MM.1S (cell line): Measurements from ENCODE around the gene CYS1.

ENCODE experiments used
- DNase-seq: peaks from one replicate; pipeline ENCODE4 v3.0.0-alpha.2; 2015
- H2AFZ ChIP-seq: fragments of 300-600 bp; sonication (generic); 2 replicates; pipeline ENCODE4 v1.6.0; 2016; ENCODE audit warnings: antibody characterized with exemption, low read length
- H3F3A ChIP-seq: fragments of 300-600 bp; sonication (generic); 2 replicates; pipeline ENCODE4 v1.6.1; 2016; ENCODE audit warnings: mild to moderate bottlenecking, antibody characterized with exemption, low read length, moderate library complexity, mixed read lengths; ENCODE audit not compliant: insufficient read depth
- H3K27ac ChIP-seq: fragments of 300-600 bp; sonication (generic); 2 replicates; pipeline ENCODE4 v1.5.1; 2016; ENCODE audit warnings: mild to moderate bottlenecking, low read length
- H3K27me3 ChIP-seq: fragments of 300-600 bp; sonication (generic); replicated peaks from 2 replicates; pipeline ENCODE4 v1.6.0; 2016; ENCODE audit warnings: low read length; ENCODE audit not compliant: insufficient read depth
- H3K36me3 ChIP-seq: fragments of 300-600 bp; sonication (generic); replicated peaks from 2 replicates; pipeline ENCODE4 v1.6.1; 2016; ENCODE audit warnings: mild to moderate bottlenecking, low read length, mixed read lengths; ENCODE audit not compliant: insufficient read depth
- H3K4me1 ChIP-seq: fragments of 300-600 bp; sonication (generic); 2 replicates; pipeline ENCODE4 v1.6.1; 2016; ENCODE audit warnings: low read length, mixed read lengths
- H3K4me2 ChIP-seq: fragments of 300-600 bp; sonication (generic); 2 replicates; pipeline ENCODE4 v1.6.0; 2016; ENCODE audit warnings: low read depth, low read length
- H3K4me3 ChIP-seq: fragments of 300-600 bp; sonication (generic); 2 replicates; pipeline ENCODE4 v1.5.1; 2016; ENCODE audit warnings: low read length, mixed read lengths
- H3K79me2 ChIP-seq: fragments of 300-600 bp; sonication (generic); 2 replicates; pipeline ENCODE4 v1.6.1; 2016; ENCODE audit warnings: mixed run types, low read length, mixed read lengths
- H3K9ac ChIP-seq: fragments of 300-600 bp; sonication (generic); 2 replicates; pipeline ENCODE4 v1.6.1; 2016; ENCODE audit warnings: low read length, mixed read lengths
- H3K9me2 ChIP-seq: fragments of 300-600 bp; sonication (generic); replicated peaks from 2 replicates; pipeline ENCODE4 v1.6.1; 2016; ENCODE audit warnings: mild to moderate bottlenecking, low read length, mixed read lengths; ENCODE audit not compliant: insufficient read depth
- H3K9me3 ChIP-seq: fragments of 300-600 bp; sonication (generic); replicated peaks from 2 replicates; pipeline ENCODE4 v1.6.1; 2016; ENCODE audit warnings: mild to moderate bottlenecking, low read length, mixed read lengths; ENCODE audit not compliant: insufficient read depth
- H4K20me1 ChIP-seq: fragments of 300-600 bp; sonication (generic); 2 replicates; pipeline ENCODE4 v1.6.1; 2016; ENCODE audit warnings: mild to moderate bottlenecking, low read length, moderate library complexity, mixed read lengths; ENCODE audit not compliant: insufficient read depth
- EZH2 ChIP-seq: fragments of 300-600 bp; sonication (generic); optimal IDR thresholded peaks from 2 replicates; pipeline ENCODE3; 2017; ENCODE audit warnings: low read depth, mild to moderate bottlenecking, antibody characterized with exemption, low read length, mixed read lengths
- EZH2phosphoT487 ChIP-seq: fragments of 300-600 bp; sonication (generic); IDR thresholded peaks from 2 replicates; pipeline ENCODE4 v1.6.1; 2018; ENCODE audit warnings: antibody characterized with exemption, low read length
- TF ChIP-seq, protein P1 (sequence below): fragments of 300-600 bp; sonication (generic); IDR thresholded peaks from 2 replicates; pipeline ENCODE4 v1.5.1; 2016; ENCODE audit warnings: antibody characterized with exemption, low read length, mixed read lengths

CYS1 gene

DNA sequence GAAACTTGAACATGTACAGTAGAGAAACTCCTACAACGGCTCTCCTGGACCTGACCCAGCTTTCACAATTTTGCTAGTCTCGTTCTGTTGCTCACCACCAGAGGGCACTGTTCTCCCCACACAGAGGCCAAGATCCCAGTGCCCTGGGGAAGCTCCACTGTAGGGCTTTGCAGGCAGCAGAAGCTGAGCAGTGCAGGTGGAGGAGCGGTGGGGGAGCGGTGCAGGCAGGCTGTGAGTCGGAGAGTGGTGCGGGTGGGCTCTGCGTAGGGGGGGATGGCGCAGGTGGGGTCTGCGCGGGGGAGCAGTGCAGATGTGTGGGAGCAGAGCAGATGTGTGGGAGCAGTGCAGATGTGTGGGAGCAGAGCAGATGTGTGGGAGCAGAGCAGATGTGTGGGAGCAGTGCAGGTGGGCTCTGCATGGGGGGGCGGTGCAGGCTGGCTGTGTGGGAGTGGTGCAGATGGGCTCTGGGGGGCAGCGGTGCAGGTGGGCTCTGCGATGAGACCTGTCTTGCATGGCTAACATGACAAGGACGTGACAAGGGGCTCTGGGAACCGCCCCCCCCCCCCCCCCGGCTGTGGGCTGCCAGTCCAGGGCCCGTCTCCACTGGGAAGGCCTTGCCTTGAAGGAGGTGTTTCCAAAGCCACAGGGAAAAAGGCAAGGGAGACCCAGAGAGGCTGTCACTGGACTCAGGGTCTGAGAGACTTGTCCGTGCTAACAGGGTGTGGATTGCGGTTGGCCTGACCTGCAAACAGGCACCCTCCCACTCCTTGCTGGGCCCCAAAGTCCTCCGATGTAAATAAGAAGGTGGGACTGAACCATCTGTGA is 7.3 kb downstream of the CYS1 start:
- TF ChIP-seq, protein P1, sequence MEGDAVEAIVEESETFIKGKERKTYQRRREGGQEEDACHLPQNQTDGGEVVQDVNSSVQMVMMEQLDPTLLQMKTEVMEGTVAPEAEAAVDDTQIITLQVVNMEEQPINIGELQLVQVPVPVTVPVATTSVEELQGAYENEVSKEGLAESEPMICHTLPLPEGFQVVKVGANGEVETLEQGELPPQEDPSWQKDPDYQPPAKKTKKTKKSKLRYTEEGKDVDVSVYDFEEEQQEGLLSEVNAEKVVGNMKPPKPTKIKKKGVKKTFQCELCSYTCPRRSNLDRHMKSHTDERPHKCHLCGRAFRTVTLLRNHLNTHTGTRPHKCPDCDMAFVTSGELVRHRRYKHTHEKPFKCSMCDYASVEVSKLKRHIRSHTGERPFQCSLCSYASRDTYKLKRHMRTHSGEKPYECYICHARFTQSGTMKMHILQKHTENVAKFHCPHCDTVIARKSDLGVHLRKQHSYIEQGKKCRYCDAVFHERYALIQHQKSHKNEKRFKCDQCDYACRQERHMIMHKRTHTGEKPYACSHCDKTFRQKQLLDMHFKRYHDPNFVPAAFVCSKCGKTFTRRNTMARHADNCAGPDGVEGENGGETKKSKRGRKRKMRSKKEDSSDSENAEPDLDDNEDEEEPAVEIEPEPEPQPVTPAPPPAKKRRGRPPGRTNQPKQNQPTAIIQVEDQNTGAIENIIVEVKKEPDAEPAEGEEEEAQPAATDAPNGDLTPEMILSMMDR = peak; percentile 88
- TF ChIP-seq EZH2phosphoT487 = no peak
- H3K79me2 ChIP-seq = no peaks in the 10 kb centered on the region
- no peaks in the 10 kb centered on the region for H3K36me3 ChIP-seq
- H3K9me2 ChIP-seq = no peaks in the 10 kb centered on the region
- H3K27ac ChIP-seq = no peak overlapping the region
- no peak overlapping the region for H3K9ac ChIP-seq
- no peaks in the 10 kb centered on the region for H3K9me3 ChIP-seq
- peak; percentile 89 for DNase-seq
- H3K4me2 ChIP-seq = peak overlapping the region; percentile 7; the same call in 1 of the 2 replicates
- no peaks in the 10 kb centered on the region for H3F3A ChIP-seq
- no peak overlapping the region for H3K4me3 ChIP-seq
- no peak overlapping the region for H2AFZ ChIP-seq
- H4K20me1 ChIP-seq = no peaks in the 10 kb centered on the region
- no peaks in the 10 kb centered on the region for H3K4me1 ChIP-seq
- H3K27me3 ChIP-seq = peaks cover 37% of the 10 kb centered on the region

DNA sequence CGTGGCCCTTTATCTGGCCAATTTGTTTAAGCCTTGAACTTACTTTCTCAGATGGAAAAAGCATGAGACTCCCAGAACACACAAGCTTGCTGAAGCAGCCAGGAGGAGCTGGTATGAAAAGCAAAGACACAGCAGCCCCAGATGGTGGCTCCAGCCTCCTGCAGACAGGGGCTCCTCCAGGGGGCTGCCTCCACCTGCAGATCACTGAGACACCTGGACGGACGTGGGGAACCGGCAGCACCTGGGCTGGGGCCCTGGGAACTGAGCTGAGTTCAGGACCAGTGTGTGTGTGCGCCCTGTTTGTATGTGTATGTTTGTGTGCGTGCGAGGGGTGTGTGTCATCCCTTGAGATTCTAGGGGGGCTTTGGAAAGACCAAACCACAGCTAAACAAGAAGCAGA is 8.6 kb downstream of the CYS1 start:
- Histone ChIP-seq H3K4me3 (no peak overlapping the region), H3K4me2 (no peak overlapping the region), H3K27me3 (peaks cover 28% of the 10 kb centered on the region), H2AFZ (no peak overlapping the region), H3K4me1 (no peaks in the 10 kb centered on the region), H3K9ac (no peak overlapping the region), H3K36me3 (no peaks in the 10 kb centered on the region), H3K79me2 (no peaks in the 10 kb centered on the region), H4K20me1 (no peaks in the 10 kb centered on the region), H3K27ac (no peak overlapping the region), H3K9me2 (no peaks in the 10 kb centered on the region), H3F3A (no peaks in the 10 kb centered on the region), H3K9me3 (no peaks in the 10 kb centered on the region)
- DNase-seq = no peak
- TF ChIP-seq EZH2phosphoT487 = no peak

DNA sequence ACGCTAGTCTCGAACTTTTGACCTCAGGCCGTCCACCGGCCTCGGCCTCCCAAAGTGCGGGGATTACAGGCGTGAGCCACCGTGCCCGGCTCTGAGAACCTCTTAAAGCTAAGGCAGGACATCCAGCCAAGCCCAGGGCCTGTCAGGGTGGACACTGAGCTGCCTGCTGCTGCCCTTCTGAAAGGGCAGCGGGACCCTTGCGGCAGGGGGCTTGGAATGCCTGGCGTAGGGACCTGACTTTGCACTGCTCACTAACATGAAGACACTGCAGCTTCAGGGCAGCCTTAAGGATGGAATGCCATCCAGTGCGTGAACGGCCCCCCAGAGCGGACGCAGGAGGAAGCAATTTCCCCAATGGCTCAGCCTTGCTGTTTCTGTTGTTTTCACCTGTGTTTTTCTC is 9.0 kb downstream of the CYS1 start:
- Histone ChIP-seq H3K79me2 (no peaks in the 10 kb centered on the region), H3K9me3 (no peaks in the 10 kb centered on the region), H3K36me3 (no peaks in the 10 kb centered on the region), H2AFZ (no peak overlapping the region), H3K9me2 (no peaks in the 10 kb centered on the region), H3K4me3 (no peak overlapping the region), H3K4me1 (no peaks in the 10 kb centered on the region), H3F3A (no peaks in the 10 kb centered on the region), H3K4me2 (no peak overlapping the region), H3K27ac (no peak overlapping the region), H3K9ac (no peak overlapping the region), H3K27me3 (peaks cover 24% of the 10 kb centered on the region), H4K20me1 (no peaks in the 10 kb centered on the region)
- TF ChIP-seq EZH2phosphoT487 (no peak), EZH2 (no peak)
- TF ChIP-seq, protein P1 = no peak
- no peak for DNase-seq

DNA sequence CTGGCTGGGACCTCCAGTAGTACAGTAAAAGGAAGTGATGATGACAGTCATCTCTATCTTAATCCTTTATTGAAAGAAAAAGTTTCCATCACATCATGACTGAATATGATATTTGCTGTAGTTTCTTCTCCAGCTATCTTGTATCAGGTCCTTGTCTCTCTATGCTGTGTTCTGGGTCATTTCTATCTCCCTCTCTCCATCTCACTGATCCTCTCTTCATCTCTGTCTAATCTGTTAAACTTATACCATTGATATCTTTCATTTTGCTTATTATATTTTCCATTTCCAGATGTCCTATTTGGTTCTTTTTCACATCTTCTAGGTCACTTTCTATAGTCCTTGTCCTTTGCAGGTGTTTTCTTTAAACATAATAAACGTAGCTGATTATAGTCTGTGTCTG is 12.3 kb downstream of the CYS1 start:
- H3K27me3 ChIP-seq = no peaks in the 10 kb centered on the region
- H3K27ac ChIP-seq = no peak overlapping the region

More for the DNA sequence above, 12.3 kb downstream of the CYS1 start:
- DNase-seq = no peak
- Histone ChIP-seq H3K9ac (no peak overlapping the region), H3K9me2 (no peaks in the 10 kb centered on the region), H2AFZ (no peak overlapping the region), H3K4me2 (no peak overlapping the region), H3K4me1 (no peaks in the 10 kb centered on the region), H3K36me3 (no peaks in the 10 kb centered on the region), H3K9me3 (no peaks in the 10 kb centered on the region), H3K79me2 (no peaks in the 10 kb centered on the region), H4K20me1 (no peaks in the 10 kb centered on the region), H3F3A (no peaks in the 10 kb centered on the region), H3K4me3 (no peak overlapping the region)
- TF ChIP-seq EZH2phosphoT487 (no peak), EZH2 (no peak)
- TF ChIP-seq, protein P1 = no peak
